HEK293 (cell line): Measurements from ENCODE around the gene PA2G4.

Experiments used
- BCL11B ChIP-seq: fragments of 450-650 bp; formaldehyde crosslinking; IDR thresholded peaks from 2 replicates; pipeline ENCODE4 v1.5.1; 2016; ENCODE audit warnings: low read depth, missing biosample characterization, missing genetic modification characterization
- EGR2 ChIP-seq: fragments of 450-650 bp; formaldehyde crosslinking; IDR thresholded peaks from 2 replicates; pipeline ENCODE4 v1.5.1; 2016; ENCODE audit warnings: low read depth, missing biosample characterization, missing genetic modification characterization
- GLI2 ChIP-seq: fragments of 450-650 bp; formaldehyde crosslinking; IDR thresholded peaks from 2 replicates; pipeline ENCODE4; 2017; ENCODE audit warnings: missing biosample characterization, missing genetic modification characterization, low read depth, borderline replicate concordance
- GLI4 ChIP-seq: fragments of 450-650 bp; formaldehyde crosslinking; IDR thresholded peaks from 2 replicates; pipeline ENCODE4 v1.5.1; 2016; ENCODE audit warnings: missing biosample characterization, missing genetic modification characterization
- KLF1 ChIP-seq: fragments of 450-650 bp; formaldehyde crosslinking; IDR thresholded peaks from 2 replicates; pipeline ENCODE4 v1.5.1; 2016; ENCODE audit warnings: missing biosample characterization, missing genetic modification characterization
- KLF17 ChIP-seq: fragments of 450-650 bp; formaldehyde crosslinking; IDR thresholded peaks from 2 replicates; pipeline ENCODE4 v1.5.1; 2016; ENCODE audit warnings: missing biosample characterization, missing genetic modification characterization
- KLF8 ChIP-seq: fragments of 450-650 bp; formaldehyde crosslinking; IDR thresholded peaks from 2 replicates; pipeline ENCODE4 v1.5.1; 2016; ENCODE audit warnings: missing biosample characterization, missing genetic modification characterization
- KLF9 ChIP-seq: fragments of 450-650 bp; formaldehyde crosslinking; IDR thresholded peaks from 2 replicates; pipeline ENCODE4 v1.5.1; 2016; ENCODE audit warnings: missing biosample characterization, missing genetic modification characterization, low read depth
- PRDM4 ChIP-seq: fragments of 450-650 bp; formaldehyde crosslinking; IDR thresholded peaks from 2 replicates; pipeline ENCODE4 v1.5.1; 2017; ENCODE audit warnings: missing biosample characterization, missing genetic modification characterization
- REPIN1 ChIP-seq: fragments of 450-650 bp; formaldehyde crosslinking; IDR thresholded peaks from 2 replicates; pipeline ENCODE4 v1.5.1; 2017; ENCODE audit warnings: missing biosample characterization, missing genetic modification characterization, low read depth
- SP2 ChIP-seq: fragments of 450-650 bp; formaldehyde crosslinking; IDR thresholded peaks from 2 replicates; pipeline ENCODE4 v1.5.1; 2016; ENCODE audit warnings: missing biosample characterization, missing genetic modification characterization
- ZBTB21 ChIP-seq: fragments of 450-650 bp; formaldehyde crosslinking; IDR thresholded peaks from 2 replicates; pipeline ENCODE4 v1.5.1; 2017; ENCODE audit warnings: missing biosample characterization, missing genetic modification characterization
- ZBTB26 ChIP-seq: fragments of 450-650 bp; formaldehyde crosslinking; optimal IDR thresholded peaks from 2 replicates; pipeline ENCODE3; 2016; ENCODE audit warnings: missing biosample characterization, mild to moderate bottlenecking, missing genetic modification characterization
- ZEB2 ChIP-seq: fragments of 450-650 bp; formaldehyde crosslinking; IDR thresholded peaks from 2 replicates; pipeline ENCODE4 v1.5.1; 2016; ENCODE audit warnings: missing biosample characterization, missing genetic modification characterization
- ZFP37 ChIP-seq: fragments of 450-650 bp; formaldehyde crosslinking; IDR thresholded peaks from 2 replicates; pipeline ENCODE4 v1.5.1; 2016; ENCODE audit warnings: missing biosample characterization, missing genetic modification characterization
- ZNF10 ChIP-seq: fragments of 450-650 bp; formaldehyde crosslinking; IDR thresholded peaks from 2 replicates; pipeline ENCODE4 v1.5.1; 2017; ENCODE audit warnings: missing biosample characterization, missing genetic modification characterization
- ZNF133 ChIP-seq: fragments of 450-650 bp; formaldehyde crosslinking; IDR thresholded peaks from 2 replicates; pipeline ENCODE4 v1.5.1; 2016; ENCODE audit warnings: missing biosample characterization, missing genetic modification characterization
- ZNF18 ChIP-seq: fragments of 450-650 bp; formaldehyde crosslinking; IDR thresholded peaks from 2 replicates; pipeline ENCODE4 v1.5.1; 2016; ENCODE audit warnings: missing biosample characterization, missing genetic modification characterization
- ZNF2 ChIP-seq: fragments of 450-650 bp; formaldehyde crosslinking; IDR thresholded peaks from 2 replicates; pipeline ENCODE4 v1.5.1; 2016; ENCODE audit warnings: missing biosample characterization, missing genetic modification characterization
- ZNF202 ChIP-seq: fragments of 450-650 bp; formaldehyde crosslinking; IDR thresholded peaks from 2 replicates; pipeline ENCODE4 v1.5.1; 2016; ENCODE audit warnings: missing biosample characterization, missing genetic modification characterization, borderline replicate concordance
- ZNF311 ChIP-seq: fragments of 450-650 bp; formaldehyde crosslinking; IDR thresholded peaks from 2 replicates; pipeline ENCODE4 v1.5.1; 2017; ENCODE audit warnings: missing biosample characterization, missing genetic modification characterization, borderline replicate concordance
- ZNF48 ChIP-seq: fragments of 450-650 bp; formaldehyde crosslinking; IDR thresholded peaks from 2 replicates; pipeline ENCODE4 v1.5.1; 2016; ENCODE audit warnings: missing biosample characterization, missing genetic modification characterization
- ZNF501 ChIP-seq: fragments of 450-650 bp; formaldehyde crosslinking; IDR thresholded peaks from 2 replicates; pipeline ENCODE4 v1.5.1; 2016; ENCODE audit warnings: missing biosample characterization, missing genetic modification characterization
- ZNF580 ChIP-seq: fragments of 450-650 bp; formaldehyde crosslinking; IDR thresholded peaks from 2 replicates; pipeline ENCODE4 v1.5.1; 2016; ENCODE audit warnings: missing biosample characterization, missing genetic modification characterization
- ZNF610 ChIP-seq: fragments of 450-650 bp; formaldehyde crosslinking; IDR thresholded peaks from 2 replicates; pipeline ENCODE4 v1.5.1; 2016; ENCODE audit warnings: missing biosample characterization, missing genetic modification characterization, borderline replicate concordance
- ZNF621 ChIP-seq: fragments of 450-650 bp; formaldehyde crosslinking; IDR thresholded peaks from 2 replicates; pipeline ENCODE4 v1.5.1; 2017; ENCODE audit warnings: missing biosample characterization, missing genetic modification characterization
- ZNF626 ChIP-seq: fragments of 450-650 bp; sonication (Bioruptor Pico); formaldehyde crosslinking; IDR thresholded peaks from 2 replicates; pipeline ENCODE4 v1.5.1; 2018; ENCODE audit warnings: missing biosample characterization, missing genetic modification characterization, inconsistent platforms
- ZNF629 ChIP-seq: fragments of 450-650 bp; formaldehyde crosslinking; IDR thresholded peaks from 2 replicates; pipeline ENCODE4 v1.5.1; 2017; ENCODE audit warnings: missing biosample characterization, missing genetic modification characterization
- ZNF76 ChIP-seq: fragments of 450-650 bp; formaldehyde crosslinking; IDR thresholded peaks from 2 replicates; pipeline ENCODE4; 2016; ENCODE audit warnings: low read depth, missing biosample characterization, missing genetic modification characterization, borderline replicate concordance
- ZNF768 ChIP-seq: fragments of 450-650 bp; formaldehyde crosslinking; IDR thresholded peaks from 2 replicates; pipeline ENCODE4 v1.5.1; 2018; ENCODE audit warnings: missing biosample characterization, mild to moderate bottlenecking, missing genetic modification characterization
- ZNF843 ChIP-seq: fragments of 450-650 bp; formaldehyde crosslinking; IDR thresholded peaks from 2 replicates; pipeline ENCODE4 v1.5.1; 2016; ENCODE audit warnings: missing biosample characterization, missing genetic modification characterization
- ZSCAN23 ChIP-seq: fragments of 450-650 bp; formaldehyde crosslinking; IDR thresholded peaks from 2 replicates; pipeline ENCODE4 v1.5.1; 2016; ENCODE audit warnings: missing biosample characterization, missing genetic modification characterization
- TF ChIP-seq, protein P1 (sequence below): fragments of 450-650 bp; formaldehyde crosslinking; IDR thresholded peaks from 2 replicates; pipeline ENCODE4 v1.5.1; 2016; ENCODE audit warnings: missing biosample characterization, missing genetic modification characterization, borderline replicate concordance

PA2G4 gene

GRCh38 chr12:56152132-56152755, 47.9 kb downstream of the PA2G4 start, which contains the start of gene MYL6B (continued):
- TF ChIP-seq ZNF48 (tag by site-specific recombination) (no peak), ZNF610 (tag by site-specific recombination) (peak; percentile 55; the same call in 1 of the 2 replicates), KLF9 (tag by site-specific recombination) (peak; percentile 96), KLF17 (tag by site-specific recombination) (peak; percentile 75; the same call in 1 of the 2 replicates), SP2 (peak; percentile 82), ZNF843 (no peak), ZBTB26 (tag by site-specific recombination) (peak; percentile 63), REPIN1 (no peak), GLI2 (tag by site-specific recombination) (no peak), ZNF768 (no peak), ZNF311 (tag by site-specific recombination) (no peak), ZNF2 (tag by site-specific recombination) (0 out of 2 replicates have a peak, but pooled peaks have one; percentile 24), KLF8 (tag by site-specific recombination) (peak; percentile 64; the same call in 1 of the 2 replicates), ZNF10 (no peak), ZNF501 (tag by site-specific recombination) (peak; percentile 64), ZNF629 (tag by site-specific recombination) (peak; percentile 81), ZNF18 (tag by site-specific recombination) (0 out of 2 replicates have a peak, but pooled peaks have one; percentile 11), ZFP37 (tag by site-specific recombination) (0 out of 2 replicates have a peak, but pooled peaks have one; percentile 25), GLI4 (tag by site-specific recombination) (no peak), BCL11B (tag by site-specific recombination) (peak; percentile 56; the same call in 1 of the 2 replicates), ZNF133 (no peak), ZNF202 (tag by site-specific recombination) (no peak), KLF1 (peak; percentile 78), ZNF76 (peak; percentile 98), PRDM4 (tag by site-specific recombination) (no peak), EGR2 (tag by site-specific recombination) (peak; percentile 49; the same call in 1 of the 2 replicates), ZEB2 (tag by site-specific recombination) (no peak; the same call in none of the 2 replicates), ZNF626 (tag by site-specific recombination) (no peak), ZBTB21 (tag by site-specific recombination) (peak; percentile 59), ZNF580 (tag by site-specific recombination) (peak; percentile 88), ZNF621 (no peak), ZSCAN23 (tag by site-specific recombination) (no peak)
- TF ChIP-seq, protein P1, sequence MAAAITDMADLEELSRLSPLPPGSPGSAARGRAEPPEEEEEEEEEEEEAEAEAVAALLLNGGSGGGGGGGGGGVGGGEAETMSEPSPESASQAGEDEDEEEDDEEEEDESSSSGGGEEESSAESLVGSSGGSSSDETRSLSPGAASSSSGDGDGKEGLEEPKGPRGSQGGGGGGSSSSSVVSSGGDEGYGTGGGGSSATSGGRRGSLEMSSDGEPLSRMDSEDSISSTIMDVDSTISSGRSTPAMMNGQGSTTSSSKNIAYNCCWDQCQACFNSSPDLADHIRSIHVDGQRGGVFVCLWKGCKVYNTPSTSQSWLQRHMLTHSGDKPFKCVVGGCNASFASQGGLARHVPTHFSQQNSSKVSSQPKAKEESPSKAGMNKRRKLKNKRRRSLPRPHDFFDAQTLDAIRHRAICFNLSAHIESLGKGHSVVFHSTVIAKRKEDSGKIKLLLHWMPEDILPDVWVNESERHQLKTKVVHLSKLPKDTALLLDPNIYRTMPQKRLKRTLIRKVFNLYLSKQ (tag by site-specific recombination): no peak
